Right lobe of liver (tissue), 4 donors: ENCODE measurements around the gene CA5A.
"Not testable (repeated sequence)": the region's sequence is repeated elsewhere in the genome, so short reads cannot be mapped to it uniquely, and the experiment has no call there.

Experiments used
- CTCF ChIP-seq, 4 donors: fragments of 200-600 bp in 3 of 4; fragments of 450-650 bp in 1 of 4; IDR thresholded peaks; one replicate each; pipeline versions ENCODE4 v1.5.1 to v1.8.0; 2016 to 2022; ENCODE audit warnings: antibody characterized with exemption in 4 of 4, mild to moderate bottlenecking in 2 of 4
- POLR2A ChIP-seq: fragments of 450-650 bp; IDR thresholded peaks from one replicate; pipeline ENCODE4 v1.6.1; 2017; ENCODE audit warnings: antibody characterized with exemption, mild to moderate bottlenecking
- donor health status: DM: no; HTN: no; CAD: no.
- donor health status: DM: no; HTN: no; CAD: no.
- donor health status: DM: no; HTN: yes; CAD: no.

GRCh38 chr16:87983737-87984097, 47.4 kb upstream of the CA5A start:
- TF ChIP-seq POLR2A; CTCF (IDR thresholded peaks at IDR 0.05): not testable (repeated sequence)
